HG03442 (cell line): Measurements from ENCODE around the gene MYO15B.

ENCODE experiments used
- ATAC-seq: cut with Tn5 transposase; IDR thresholded peaks from one replicate; pipeline ENCODE4 v1.9.1; 2021; ENCODE audit warnings: mild to moderate bottlenecking, moderate library complexity; ENCODE audit not compliant: unreplicated experiment

MYO15B gene

DNA sequence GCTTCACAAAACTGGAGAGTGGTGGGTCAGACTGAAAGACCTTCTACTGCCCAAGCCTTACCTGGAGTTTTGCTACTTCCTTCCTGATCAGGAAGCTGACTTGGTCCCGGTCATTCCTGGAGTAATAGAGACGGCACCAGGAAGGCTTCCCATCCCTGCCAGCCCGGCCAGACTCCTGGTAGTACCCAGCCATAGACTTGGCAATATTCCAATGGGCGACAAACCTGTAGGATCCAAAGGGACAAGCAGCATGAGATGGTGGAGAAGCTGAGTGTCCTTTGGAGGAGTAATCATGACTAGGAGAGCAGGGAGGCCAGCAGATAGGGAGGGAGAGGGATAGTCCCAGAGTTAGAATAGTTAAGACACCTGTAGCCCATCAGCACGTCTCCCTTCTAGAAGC is 70.6 kb downstream of the MYO15B start:
- ATAC-seq, result no peak

DNA sequence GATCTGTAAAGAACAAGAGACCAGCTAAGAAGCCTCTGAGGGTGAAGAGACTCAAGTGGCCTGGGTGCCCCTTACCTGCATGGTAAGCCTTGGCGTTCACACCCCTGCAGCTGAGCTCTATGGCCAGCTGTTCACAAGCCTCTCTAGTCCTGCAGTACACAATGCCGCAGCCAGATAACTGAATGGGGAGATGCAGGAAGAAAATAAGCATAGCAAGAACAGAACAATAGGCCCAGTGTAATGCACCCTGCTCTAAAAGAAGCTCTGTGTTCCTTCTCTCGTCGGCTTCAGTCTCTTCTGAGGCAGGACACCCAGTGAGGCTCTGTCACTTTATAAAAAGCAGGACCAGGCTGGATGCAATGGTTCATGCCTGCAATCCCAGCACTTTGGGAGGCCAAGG is 73.9 kb downstream of the MYO15B start:
- no peak for ATAC-seq

DNA sequence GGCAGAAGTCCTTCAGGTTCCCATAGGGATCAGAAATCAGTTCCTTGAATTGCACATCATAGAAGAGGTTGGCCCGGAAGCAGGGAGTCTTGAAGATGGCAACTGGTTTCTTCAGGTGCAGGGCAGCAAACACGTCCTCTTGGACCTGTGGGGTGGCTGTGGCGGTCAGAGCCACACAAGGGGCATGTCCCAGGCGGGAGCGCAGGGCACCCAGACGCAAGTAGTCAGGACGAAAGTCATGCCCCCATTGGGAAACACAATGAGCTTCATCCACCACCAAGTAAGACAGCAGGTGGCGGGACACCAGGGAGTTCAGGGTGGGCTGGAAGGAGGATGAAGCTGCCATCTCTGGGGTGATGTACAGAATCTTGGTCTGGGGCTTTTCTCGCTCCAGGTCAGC is 74.9 kb downstream of the MYO15B start:
- ATAC-seq, result no peak

DNA sequence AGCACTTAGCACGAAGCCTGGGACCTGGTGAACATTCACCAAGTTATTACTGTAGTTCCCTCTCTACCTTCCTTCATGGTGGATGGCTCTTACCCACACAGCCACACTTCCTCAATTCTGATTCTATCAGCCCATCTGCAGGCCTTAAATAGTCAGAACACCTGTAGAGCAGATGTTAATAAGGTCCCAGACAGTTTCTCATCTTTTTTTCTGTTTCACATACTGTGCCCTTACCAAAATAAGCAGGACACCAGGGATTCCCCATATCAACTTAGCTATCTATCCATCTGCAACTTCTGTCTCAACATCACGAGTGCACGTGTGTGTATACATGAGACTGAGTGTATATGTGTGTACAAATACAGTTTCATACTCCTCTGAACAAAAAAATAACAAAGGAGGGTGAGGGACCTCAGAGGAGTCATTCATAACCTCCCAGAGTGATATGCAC is 76.5 kb downstream of the MYO15B start:
- peak; percentile 53 for ATAC-seq

DNA sequence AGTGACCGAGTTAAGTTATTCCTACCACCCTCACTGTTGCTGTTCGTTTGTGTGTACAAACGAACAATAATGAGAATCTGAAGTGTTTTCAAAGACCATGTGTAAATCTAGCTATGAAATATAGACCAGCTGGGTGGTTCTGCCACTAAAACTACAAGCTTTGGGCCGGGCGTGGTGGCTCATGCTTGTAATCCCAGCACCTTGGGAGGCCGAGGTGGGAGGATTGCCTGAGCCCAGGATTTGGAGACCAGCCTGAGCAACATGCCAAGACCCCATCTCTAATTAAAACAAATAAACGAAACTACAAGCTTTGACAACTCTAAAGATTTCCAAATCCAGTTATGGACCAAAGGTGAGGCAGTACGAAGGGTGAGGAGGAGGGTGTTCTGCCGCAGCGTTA is 78.4 kb downstream of the MYO15B start:
- no peak for ATAC-seq

DNA sequence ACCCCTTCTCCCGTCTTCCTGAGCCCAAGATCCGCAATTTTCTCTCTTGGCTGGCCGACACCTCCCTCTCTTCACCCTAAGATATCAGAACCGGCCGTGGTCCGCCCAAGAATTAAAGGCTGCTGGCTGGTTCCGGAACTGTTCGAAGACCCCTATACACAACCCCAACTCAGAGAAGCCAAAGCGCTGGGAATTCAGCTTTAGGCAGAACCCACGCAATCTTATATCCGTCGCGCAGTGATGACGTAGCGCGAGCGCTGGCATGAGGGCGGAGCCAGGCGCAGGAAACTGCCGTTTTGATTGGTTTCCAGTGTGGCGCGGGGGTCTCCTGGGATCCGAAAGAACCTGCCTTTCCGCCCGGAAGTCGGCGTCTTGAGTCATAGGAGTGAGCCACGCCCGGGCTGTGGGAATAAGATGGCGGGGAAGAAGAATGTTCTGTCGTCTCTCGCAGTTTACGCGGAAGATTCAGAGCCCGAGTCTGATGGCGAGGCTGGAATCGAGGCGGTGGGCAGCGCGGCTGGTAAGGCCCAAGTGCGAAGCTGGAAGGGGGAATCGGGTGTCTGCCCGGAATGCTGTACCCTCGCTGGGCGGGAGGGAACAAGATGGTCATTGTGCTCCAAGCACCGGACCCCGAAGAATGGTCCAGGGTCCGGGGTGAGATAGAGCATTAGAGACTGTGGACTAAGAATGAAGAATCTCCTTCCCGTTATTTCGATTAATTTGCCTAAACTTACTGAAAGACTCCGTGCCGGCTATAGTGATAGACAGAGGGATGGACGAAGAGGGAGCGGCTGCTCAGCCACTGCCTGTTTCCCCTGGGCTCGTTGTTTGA is 79.6 kb downstream of the MYO15B start, which contains the start of the genes RECQL5 and SAP30BP:
Gene RECQL5 (minus strand): TSS at position 196 of the 832 bp plus-strand sequence. CDS start 597 bp downstream, outside the sequence.
Gene SAP30BP (plus strand): TSS at position 380 of the 832 bp plus-strand sequence. CDS start 35 bp downstream, at position 415.
- ATAC-seq, result peak; percentile 79

DNA sequence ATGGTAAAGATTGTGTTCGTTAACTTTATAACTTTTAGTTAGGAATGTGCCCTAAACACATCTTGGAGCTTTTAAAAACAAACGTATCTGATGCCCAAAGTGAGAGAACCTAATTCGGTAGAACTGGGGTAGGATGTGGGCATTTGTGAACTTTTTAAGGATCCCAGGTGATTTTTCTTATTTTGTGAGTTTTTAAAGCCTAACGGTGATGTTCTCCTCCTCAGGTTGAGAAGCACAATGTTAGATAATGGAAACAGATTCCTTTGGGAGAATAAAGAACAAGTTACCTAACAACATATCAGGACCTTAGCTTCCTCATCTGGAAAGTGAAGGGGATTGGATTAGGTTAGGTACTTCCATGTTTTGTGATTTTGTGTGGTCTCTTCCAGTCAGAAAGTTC is 80.2 kb downstream of the MYO15B start:
- no peak for ATAC-seq

DNA sequence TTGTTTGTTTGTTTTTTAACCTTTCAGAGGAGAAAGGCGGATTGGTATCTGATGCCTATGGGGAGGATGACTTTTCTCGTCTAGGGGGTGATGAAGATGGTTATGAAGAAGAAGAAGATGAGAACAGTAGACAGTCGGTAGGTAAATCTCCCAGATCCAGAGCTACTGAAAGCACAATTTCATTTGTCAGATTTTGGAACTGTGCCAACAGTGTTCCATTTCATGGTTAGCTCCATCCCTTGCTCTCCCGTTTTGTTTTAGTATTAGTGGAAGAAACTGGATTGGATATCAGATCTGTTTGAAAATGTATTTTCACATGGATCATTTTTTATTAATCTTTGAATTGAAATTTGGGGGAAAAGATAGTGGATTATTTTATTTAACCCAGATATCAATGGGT is 80.9 kb downstream of the MYO15B start:
- ATAC-seq, result no peak

DNA sequence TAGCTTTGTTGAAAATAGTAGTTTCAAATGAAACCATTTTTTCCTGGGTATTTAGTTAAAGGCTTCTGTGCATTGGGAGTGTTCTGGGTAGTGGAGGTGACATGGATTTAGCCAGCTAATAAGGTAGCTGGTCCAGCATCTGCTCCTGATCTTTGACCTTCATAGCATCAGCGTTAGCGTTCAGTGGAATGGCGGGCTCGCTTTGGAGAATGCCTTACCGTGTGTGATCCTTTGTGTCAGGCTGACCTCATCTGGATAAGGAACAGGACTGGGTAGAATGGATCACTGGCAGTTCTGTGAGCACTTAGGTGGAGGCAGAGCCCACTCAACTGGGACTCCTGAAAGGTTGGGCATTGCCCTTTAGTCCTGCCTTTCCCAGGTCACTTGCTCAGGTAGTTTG is 83.3 kb downstream of the MYO15B start:
- ATAC-seq, result no peak

DNA sequence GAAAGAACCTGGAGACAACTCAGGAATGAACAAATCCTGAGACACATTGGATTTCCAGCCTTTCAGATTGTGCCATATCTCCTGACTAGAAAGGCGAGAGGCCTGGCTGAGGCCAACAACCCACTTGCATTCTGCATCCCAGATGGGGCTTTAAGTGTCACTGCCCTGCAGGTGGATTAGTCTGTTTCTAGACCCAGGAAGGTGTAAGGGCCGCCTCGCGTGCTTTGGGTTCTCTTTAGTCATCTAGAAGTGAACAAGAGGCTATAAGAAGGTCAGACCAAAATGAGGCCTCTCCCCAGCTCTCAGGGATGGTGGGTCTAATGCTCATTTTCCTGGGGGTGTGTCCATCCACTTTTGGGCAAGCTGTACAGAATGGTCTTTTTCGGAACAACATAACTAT is 84.4 kb downstream of the MYO15B start:
- ATAC-seq, result no peak

DNA sequence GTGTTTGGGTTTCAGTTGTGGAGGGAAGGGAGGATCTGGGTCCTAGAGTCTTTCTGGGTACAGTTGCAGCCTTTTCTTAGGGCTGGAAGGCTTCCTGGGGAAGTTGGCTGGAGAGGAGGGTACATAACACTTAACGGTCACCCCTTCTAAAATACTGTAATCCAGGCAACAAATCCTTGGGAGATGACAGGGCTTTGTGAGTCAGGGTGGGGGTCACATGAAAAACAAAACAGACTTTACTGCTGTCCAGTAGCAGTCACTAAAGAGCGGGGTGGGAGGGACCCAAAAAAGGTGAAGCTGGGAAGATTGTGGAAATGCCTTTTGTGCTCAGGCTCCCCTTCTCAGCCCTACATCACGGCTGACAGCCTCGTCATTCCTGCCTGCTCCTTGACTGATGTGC is 85.9 kb downstream of the MYO15B start:
- ATAC-seq, result no peak
